Right cardiac atrium (tissue), 5 donors: ENCODE results near the gene FBLN5. TPM values are rescaled to one million over a fixed set of nuclear protein-coding genes. Genes with fewer than 3 reads are reported as not detected.

Experiments used
- ATAC-seq, 2 donors: fragments of 200-7000 bp; cut with Tn5 transposase; one replicate each; pipeline versions ENCODE4 v1.8.0 to v1.9.1; 2020; ENCODE audit warnings: moderate library complexity in 2 of 2, mild to moderate bottlenecking in 1 of 2
- DNase-seq, 3 donors: peaks; one replicate each; pipeline ENCODE4 v3.0.0-alpha.2; 2020
- H3K27ac ChIP-seq: one replicate; pipeline ENCODE4 v1.5.1; 2013; ENCODE audit warnings: mild to moderate bottlenecking, low read length, control low read depth, moderate library complexity
- H3K27me3 ChIP-seq: one replicate; pipeline ENCODE4 v1.6.1; 2013; ENCODE audit not compliant: control insufficient read depth, insufficient read depth
- H3K4me1 ChIP-seq: one replicate; pipeline ENCODE4 v1.6.1; 2013; ENCODE audit warnings: low read length; ENCODE audit not compliant: control insufficient read depth, insufficient read depth
- H3K4me3 ChIP-seq: one replicate; pipeline ENCODE4 v1.5.1; 2013; ENCODE audit warnings: low read length, control low read depth
- H3K9me3 ChIP-seq: one replicate; pipeline ENCODE4 v1.6.1; 2013; ENCODE audit warnings: low read length; ENCODE audit not compliant: control insufficient read depth
- WGBS: extraction: QIAGEN DNeasy Blood & Tissue Kit; methylation state at CpG from one replicate; pipeline ENCODE4 v1.1.7; 2013; 5-methylcytosine and 5-hydroxymethylcytosine counted together
- intact Hi-C, 4 donors: fragments of 100-400 bp; cut with DNase I; formaldehyde crosslinking; loops; one replicate each; pipeline versions ENCODE4 v1.11.0 to v1.14.0; 2022 to 2023
- polyA plus RNA-seq: library from polyadenylated mRNA; stranded (reverse); fragments of 200-250 nt; gene quantifications from one replicate; pipeline ENCODE4 v1.2.3, GENCODE V29; 2013
- total RNA-seq, 4 donors: library from RNA; stranded (reverse); fragmentation: NEBNext Ultra II Directional; extraction: Animal tissue kit (Norgen Biotek cat#: 25700); gene quantifications; one replicate each; pipeline ENCODE4 v1.2.1, GENCODE V29; 2021
- donor health status: healthy with polysubstance abuse.
- donor health status: DM: no; HTN: yes; CAD: no.
- donor health status: DM: no; HTN: no; CAD: no.
- donor health status: DM: no; HTN: yes; CAD: no; lungs with severe emphysema.
- donor health status: DM: yes; HTN: yes; CAD: no.

FBLN5 gene
- total and polyA plus RNA-seq, 5 donors, result 99.7 to 173 (median 141) TPM

- no peaks in the 10 kb centered on the region for H3K27me3 ChIP-seq
- intact Hi-C loops, result no loop called here
- no peak for DNase-seq
- 60% methylated on average over 6 of the region's 6 CpGs for WGBS
- no peaks in the 10 kb centered on the region for H3K9me3 ChIP-seq
- H3K4me1 ChIP-seq, result peaks cover 3% of the 10 kb centered on the region
- ATAC-seq, result no peak
- H3K27ac ChIP-seq, result no peak overlapping the region
- H3K4me3 ChIP-seq, result no peak overlapping the region
Observed at GRCh38 chr14:91968280-91968679, 20.8 kb upstream of the FBLN5 start.

GRCh38 chr14:91964724-91965123 is 17.2 kb upstream of the FBLN5 start:
- H3K4me3 ChIP-seq, result no peak overlapping the region
- intact Hi-C loops, result no loop called here
- no peaks in the 10 kb centered on the region for H3K9me3 ChIP-seq
- DNase-seq (no peak), ATAC-seq (no peak)
- no peak overlapping the region for H3K27ac ChIP-seq
- WGBS, result 74% methylated on average over 4 of the region's 4 CpGs
- H3K4me1 ChIP-seq, result peaks cover 3% of the 10 kb centered on the region
- H3K27me3 ChIP-seq, result no peaks in the 10 kb centered on the region

GRCh38 chr14:91964011-91964410 is 16.5 kb upstream of the FBLN5 start:
- Histone ChIP-seq H3K4me3 (no peak overlapping the region), H3K4me1 (peaks cover 3% of the 10 kb centered on the region), H3K9me3 (no peaks in the 10 kb centered on the region), H3K27me3 (no peaks in the 10 kb centered on the region), H3K27ac (no peak overlapping the region)
- WGBS, result 54% methylated on average over 1 of the region's 1 CpG
- ATAC-seq (no peak), DNase-seq (no peak)
- intact Hi-C loops, result no loop called here

GRCh38 chr14:91963465-91963864 is 16.0 kb upstream of the FBLN5 start:
- no peak for DNase-seq
- no peaks in the 10 kb centered on the region for H3K9me3 ChIP-seq
- no peak overlapping the region for H3K27ac ChIP-seq
- H3K4me3 ChIP-seq, result no peak overlapping the region
- no peak for ATAC-seq
- H3K4me1 ChIP-seq, result peaks cover 3% of the 10 kb centered on the region
- intact Hi-C loops, result no loop called here
- WGBS, result 60% methylated on average over 6 of the region's 6 CpGs
- H3K27me3 ChIP-seq, result no peaks in the 10 kb centered on the region

GRCh38 chr14:91961297-91962220 is 14.1 kb upstream of the FBLN5 start:
- Histone ChIP-seq H3K4me3 (no peak overlapping the region), H3K4me1 (peaks cover 3% of the 10 kb centered on the region), H3K27ac (no peak overlapping the region), H3K9me3 (no peaks in the 10 kb centered on the region), H3K27me3 (no peaks in the 10 kb centered on the region)
- ATAC-seq, result no peak
- DNase-seq, result no peak
- WGBS, result 74% methylated on average over 13 of the region's 14 CpGs
- intact Hi-C loops, result no loop called here

GRCh38 chr14:91957876-91958313 is 10.4 kb upstream of the FBLN5 start:
- Histone ChIP-seq H3K9me3 (no peaks in the 10 kb centered on the region), H3K4me3 (no peak overlapping the region), H3K27me3 (no peaks in the 10 kb centered on the region), H3K27ac (no peak overlapping the region), H3K4me1 (no peaks in the 10 kb centered on the region)
- ATAC-seq (no peak), DNase-seq (no peak)
- intact Hi-C loops, result no loop called here
- 88% methylated on average over 9 of the region's 9 CpGs for WGBS

- Histone ChIP-seq H3K27me3 (no peaks in the 10 kb centered on the region), H3K4me1 (no peaks in the 10 kb centered on the region), H3K4me3 (no peak overlapping the region), H3K9me3 (no peaks in the 10 kb centered on the region), H3K27ac (no peak overlapping the region)
- no peak for ATAC-seq
- WGBS, result 74% methylated on average over 5 of the region's 5 CpGs
- intact Hi-C loops, result no loop called here
- no peak for DNase-seq
Observed at GRCh38 chr14:91956616-91957015, 9.1 kb upstream of the FBLN5 start.

GRCh38 chr14:91955168-91955567 is 7.7 kb upstream of the FBLN5 start:
- H3K27me3 ChIP-seq, result no peaks in the 10 kb centered on the region
- DNase-seq (no peak), ATAC-seq (no peak)
- no peaks in the 10 kb centered on the region for H3K9me3 ChIP-seq
- H3K4me1 ChIP-seq, result no peaks in the 10 kb centered on the region
- no peak overlapping the region for H3K27ac ChIP-seq
- H3K4me3 ChIP-seq, result no peak overlapping the region
- WGBS, result 55% methylated on average over 1 of the region's 1 CpG
- intact Hi-C loops, result no loop called here

GRCh38 chr14:91953170-91953985 is 5.9 kb upstream of the FBLN5 start:
- WGBS, result 63% methylated on average over 8 of the region's 8 CpGs
- no peaks in the 10 kb centered on the region for H3K4me1 ChIP-seq
- H3K27ac ChIP-seq, result no peak overlapping the region
- H3K27me3 ChIP-seq, result no peaks in the 10 kb centered on the region
- no peaks in the 10 kb centered on the region for H3K9me3 ChIP-seq
- no peak overlapping the region for H3K4me3 ChIP-seq
- DNase-seq, result no peak
- intact Hi-C loops, result no loop called here
- peak in 1 of 2 donors; percentile 39 for ATAC-seq

- Histone ChIP-seq H3K9me3 (no peaks in the 10 kb centered on the region), H3K4me3 (peak overlapping the region; percentile 87), H3K27ac (peak overlapping the region; percentile 54), H3K4me1 (no peaks in the 10 kb centered on the region), H3K27me3 (no peaks in the 10 kb centered on the region)
- ATAC-seq, result peak; percentile 32 to 52
- peak; percentile 37 to 81 (median 68) for DNase-seq
- 13% methylated on average over 38 of the region's 38 CpGs for WGBS
- intact Hi-C loops, result no loop called here
Observed at GRCh38 chr14:91946622-91947474, 646 bp downstream of the FBLN5 start.
